GM18526 (cell line): ENCODE data around the gene DCAF11.

Source experiments
- POLR2A ChIP-seq: IDR thresholded peaks from 3 replicates; pipeline ENCODE4 v1.6.1; 2011; ENCODE audit not compliant: insufficient read length; ENCODE audit errors: extremely low read depth

The DCAF11 gene

DNA sequence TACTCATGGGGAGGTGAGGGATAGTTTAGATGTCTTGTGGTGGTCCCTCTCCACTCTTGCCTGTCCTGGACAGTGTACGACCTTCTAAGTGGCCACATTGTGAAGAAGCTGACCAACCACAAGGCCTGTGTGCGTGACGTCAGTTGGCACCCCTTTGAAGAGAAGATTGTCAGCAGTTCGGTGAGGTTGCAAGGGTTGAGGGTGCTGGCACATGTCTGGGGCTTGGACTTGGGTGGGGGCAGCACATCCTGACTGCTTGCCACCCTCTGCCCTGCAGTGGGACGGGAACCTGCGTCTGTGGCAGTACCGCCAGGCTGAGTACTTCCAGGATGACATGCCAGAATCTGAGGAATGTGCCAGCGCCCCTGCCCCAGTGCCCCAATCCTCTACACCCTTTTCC is 8.3 kb downstream of the DCAF11 start:
- TF ChIP-seq POLR2A: no peak

DNA sequence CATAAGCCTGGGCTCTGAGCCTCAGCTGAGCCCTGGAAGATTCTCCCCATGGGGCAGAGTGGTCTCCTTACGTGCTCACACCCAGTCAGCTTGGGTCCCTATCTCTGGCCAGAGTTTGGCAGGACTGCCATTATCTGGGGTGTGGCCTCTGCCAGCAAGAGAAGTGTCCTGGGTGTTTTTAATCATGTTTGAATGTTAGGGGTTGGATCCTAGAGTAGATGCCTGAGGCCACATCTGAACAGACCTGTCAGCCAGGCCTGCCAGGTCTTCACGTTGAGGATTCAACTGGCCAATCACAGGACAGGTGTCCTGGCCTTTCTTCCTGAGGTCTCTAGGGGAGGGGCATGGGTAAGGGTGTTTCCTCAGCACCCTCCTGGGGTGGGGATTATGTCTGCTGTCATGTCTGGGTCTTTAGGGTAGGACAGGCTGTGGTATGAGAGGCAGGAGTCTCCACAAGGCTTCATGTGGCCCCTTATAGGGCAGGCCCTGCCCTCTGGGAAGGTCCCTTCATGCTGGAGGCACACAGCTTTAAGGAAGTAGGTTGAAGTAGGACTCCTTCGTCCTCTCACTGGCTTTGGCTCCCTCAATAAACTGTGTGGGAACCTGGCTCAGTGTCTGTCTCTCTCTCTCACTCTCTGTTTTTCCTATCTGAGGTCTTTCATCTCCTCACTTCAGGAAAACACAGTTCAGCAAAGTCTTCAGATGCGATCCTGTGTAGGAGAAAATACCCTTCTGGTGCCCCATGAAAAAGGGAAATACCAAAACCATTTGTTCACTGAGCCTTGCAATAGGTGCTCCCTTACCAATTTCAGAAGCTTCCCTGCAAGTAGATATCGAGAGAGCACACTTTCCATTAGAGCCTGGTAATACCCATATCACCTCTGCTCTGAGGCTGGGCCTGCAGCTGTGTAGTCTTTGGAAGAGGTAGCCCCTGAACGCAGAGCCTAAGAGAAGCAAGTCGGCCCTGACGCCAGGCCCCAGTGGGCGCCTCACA is 9.1 kb downstream of the DCAF11 start:
- no peak for TF ChIP-seq POLR2A

DNA sequence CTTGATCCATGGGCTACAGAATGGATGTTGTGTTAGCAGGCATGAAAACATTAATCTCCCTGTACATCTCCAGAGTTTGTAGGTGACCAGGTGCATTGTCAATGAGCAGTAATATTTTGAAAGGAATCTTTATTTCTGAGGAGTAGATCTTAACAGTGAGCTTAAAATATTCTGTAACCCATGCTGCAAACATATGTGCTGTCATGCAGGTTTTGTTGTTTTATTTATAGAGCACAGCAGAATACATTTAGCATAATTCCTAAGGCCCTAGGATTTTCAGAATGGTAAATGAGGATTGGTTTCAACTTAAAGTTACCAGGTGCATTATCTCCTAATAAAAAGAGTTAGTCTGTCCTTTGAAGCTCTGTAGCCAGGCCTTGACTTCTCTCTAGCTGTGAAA is 12.4 kb downstream of the DCAF11 start:
- no peak for TF ChIP-seq POLR2A

GRCh38 chr14:24127673-24128072 is 13.1 kb downstream of the DCAF11 start:
- TF ChIP-seq POLR2A: no peak

DNA sequence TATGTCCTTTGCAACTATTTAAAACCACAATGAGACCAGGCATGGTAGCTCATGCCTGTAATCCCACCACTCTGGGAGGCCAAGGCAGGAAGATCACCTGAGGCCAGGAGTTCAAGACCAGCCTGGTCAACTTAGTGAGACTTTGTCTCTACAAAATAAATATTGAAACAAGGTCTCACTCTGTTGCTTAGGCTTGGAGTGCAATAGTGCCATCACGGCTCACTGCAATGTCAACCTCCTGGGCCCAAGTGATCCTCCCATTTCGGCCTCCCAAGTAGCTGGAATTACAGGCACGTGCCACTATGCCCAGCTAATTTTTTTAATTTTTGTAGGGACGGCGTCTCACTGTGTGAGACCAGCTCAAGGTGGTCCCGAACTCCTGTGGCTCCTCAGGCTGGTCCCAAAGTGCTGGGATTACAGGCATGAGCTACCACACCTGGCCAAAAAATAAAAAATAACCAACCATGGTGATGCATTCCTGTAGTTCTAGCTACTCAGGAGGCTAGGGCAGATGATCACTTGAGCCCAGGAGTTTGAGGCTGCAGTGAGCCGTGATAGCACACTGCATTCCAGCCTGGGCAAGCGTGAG is 14.9 kb downstream of the DCAF11 start:
- no peak for TF ChIP-seq POLR2A

DNA sequence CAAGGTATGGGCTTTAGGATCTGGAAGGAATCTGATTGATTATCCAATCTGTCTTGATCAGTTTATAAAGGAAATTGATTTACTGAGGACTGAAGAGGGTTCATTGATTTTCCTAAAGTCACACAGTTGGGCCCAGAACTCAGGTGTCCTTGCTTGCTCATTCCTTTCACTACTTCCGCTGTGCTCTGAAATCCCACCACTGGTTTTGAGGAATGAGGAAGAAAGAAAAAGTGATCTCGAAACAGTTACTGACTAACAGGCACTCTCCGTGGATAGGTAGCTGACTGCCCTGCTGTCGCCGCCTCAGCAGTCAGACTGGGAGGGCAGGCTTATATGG is 15.8 kb downstream of the DCAF11 start, which contains the start of gene FITM1:
TSS of gene FITM1 (plus strand) at position 280 of the 337 bp plus-strand sequence. CDS start 905 bp downstream, outside the sequence.
- TF ChIP-seq POLR2A: no peak

DNA sequence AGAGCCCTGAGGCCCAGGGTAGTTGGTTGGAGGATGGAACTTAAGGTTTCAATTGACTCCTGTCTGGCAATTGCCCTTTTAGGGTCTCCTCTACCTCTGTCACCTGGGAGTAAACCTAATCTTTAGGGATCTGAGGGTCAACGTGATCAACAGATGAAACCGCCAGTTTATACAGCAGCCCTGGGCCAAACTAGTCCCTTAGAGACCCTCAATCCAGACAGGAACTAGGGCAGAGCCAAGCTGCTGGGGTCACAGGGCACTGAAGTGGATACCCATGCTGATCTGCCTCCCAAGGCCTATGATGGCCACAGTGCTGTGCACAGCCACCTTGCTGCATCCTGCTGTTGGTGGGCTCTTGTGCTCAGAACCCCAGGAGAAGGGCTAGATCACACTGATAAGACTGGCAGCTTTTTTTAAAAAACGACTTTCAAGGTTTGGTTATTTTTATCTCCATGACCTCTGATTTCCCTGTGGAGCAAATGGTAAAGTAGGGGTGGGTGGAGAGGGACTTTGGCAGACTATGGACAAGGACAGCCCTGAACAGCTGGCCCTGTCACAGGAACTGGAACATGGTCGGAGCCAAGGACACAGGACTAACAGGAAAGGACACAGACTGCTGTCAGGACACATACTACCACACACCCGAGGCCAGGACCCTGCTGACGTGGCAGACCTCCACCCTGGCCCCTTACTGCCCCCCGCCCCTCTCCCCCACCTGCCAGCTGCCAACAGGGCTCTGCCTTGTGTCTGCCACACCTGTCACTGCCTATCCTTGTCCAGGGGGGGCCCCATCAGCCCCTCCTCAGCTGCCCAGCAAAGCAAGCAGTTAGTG is 16.4 kb downstream of the DCAF11 start:
- no peak for TF ChIP-seq POLR2A

- no peak for TF ChIP-seq POLR2A
These were observed 17.0 kb downstream of the DCAF11 start for GRCh38 chr14:24131549-24131966.

DNA sequence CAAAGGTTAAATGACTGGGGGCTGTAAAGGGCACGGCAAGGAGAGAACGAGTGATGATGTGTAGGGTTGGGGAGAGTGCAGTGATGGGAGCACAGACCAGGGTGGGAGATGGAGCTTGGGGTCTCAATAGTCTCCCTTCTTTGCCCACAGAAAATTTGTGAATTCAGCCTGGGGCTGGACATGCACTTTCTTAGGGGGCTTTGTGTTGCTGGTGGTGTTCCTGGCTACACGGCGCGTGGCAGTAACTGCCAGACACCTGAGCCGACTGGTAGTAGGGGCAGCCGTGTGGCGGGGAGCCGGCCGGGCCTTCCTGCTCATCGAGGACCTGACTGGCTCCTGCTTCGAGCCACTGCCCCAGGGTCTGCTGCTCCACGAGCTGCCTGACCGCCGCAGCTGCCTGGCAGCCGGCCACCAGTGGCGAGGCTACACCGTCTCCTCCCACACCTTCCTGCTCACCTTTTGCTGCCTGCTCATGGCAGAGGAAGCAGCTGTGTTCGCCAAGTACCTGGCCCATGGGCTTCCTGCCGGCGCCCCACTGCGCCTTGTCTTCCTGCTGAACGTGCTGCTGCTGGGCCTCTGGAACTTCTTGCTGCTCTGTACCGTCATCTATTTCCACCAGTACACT is 17.6 kb downstream of the DCAF11 start:
- TF ChIP-seq POLR2A: no peak

DNA sequence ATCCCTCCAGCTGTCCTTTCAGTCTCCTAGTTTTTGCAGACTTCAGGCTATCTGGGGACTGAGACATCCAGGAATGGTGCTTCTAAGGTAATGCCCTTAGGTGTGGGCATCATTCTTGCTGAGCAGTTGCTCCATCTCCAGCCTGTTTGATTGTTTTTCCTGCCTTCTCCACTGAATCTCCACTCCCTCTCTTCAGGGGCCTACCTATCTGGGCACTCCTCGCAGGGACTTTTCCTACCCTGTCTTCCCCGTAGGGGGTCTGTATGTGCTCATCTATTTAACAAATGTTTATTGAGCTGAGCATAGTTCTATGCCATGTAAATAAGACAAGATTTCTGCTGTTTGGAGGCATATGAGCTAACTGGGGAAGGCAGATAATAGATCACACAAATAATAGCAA is 18.4 kb downstream of the DCAF11 start:
- TF ChIP-seq POLR2A: no peak

- no peak for TF ChIP-seq POLR2A
These were observed 19.2 kb downstream of the DCAF11 start for GRCh38 chr14:24133735-24134134.

GRCh38 chr14:24135584-24135833 is 20.9 kb downstream of the DCAF11 start:
- TF ChIP-seq POLR2A: no peak

DNA sequence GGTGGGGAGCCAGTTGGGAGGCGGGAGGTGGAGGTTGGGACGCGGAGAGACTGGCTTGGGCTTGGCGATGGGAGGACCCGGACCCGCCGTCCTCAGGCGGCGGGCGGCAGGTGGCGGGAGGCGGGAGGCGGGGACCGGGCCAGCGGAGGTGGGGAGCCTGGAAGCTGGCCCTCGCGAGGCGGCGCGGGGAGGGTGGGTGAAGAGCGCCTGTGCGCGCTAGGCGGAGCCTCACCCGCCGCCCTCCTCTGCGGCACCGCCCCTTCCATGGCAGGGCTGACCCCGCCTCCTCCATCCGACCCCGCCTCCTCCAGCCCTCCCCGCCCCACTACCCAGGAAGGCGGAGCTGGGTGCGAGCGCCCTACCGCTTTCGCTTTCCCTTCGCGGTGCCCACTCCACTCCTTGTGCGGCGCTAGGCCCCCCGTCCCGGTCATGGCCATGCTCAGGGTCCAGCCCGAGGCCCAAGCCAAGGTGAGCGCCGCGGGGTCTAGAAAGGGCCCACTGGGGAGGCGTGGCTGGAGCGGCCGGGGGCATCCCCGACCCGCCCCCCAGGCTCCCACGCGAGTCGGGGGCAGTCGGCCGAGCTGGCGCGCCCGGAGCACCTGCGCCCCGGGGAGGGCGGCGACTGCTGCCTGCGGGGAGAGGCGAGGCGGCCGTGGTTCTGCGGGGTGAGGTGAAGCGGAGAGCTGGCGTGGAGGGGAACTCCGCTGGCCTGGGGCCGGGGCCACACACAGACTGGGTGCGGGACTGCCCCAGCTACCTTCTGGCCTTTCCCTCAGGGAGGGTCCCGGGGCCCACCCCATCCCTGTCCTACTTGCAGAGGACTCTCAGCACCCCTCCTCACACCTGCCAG is 21.5 kb downstream of the DCAF11 start, which contains the start of gene PSME1:
TSS of gene PSME1 (plus strand) at position 361 of the 850 bp plus-strand sequence. CDS start at position 430, 69 bp downstream.
- peak; percentile 53 for TF ChIP-seq POLR2A
